Keratinocyte (primary cell): ENCODE data around the gene TYSND1. TPM values are rescaled to one million over a fixed set of nuclear protein-coding genes. Genes with fewer than 3 reads are reported as not detected.

Source experiments
- DNase-seq: peaks from one replicate; pipeline ENCODE4 v3.0.0-alpha.2; 2011; ENCODE audit warnings: low read depth, missing footprints, low spot score
- FAIRE-seq: peaks from 2 replicates; lab custom pipeline; 2011; peaks lifted over from hg19 to GRCh38; lab: Jason Lieb, UNC
- H2AFZ ChIP-seq: 2 replicates; pipeline ENCODE4 v1.6.0; 2012; ENCODE audit warnings: low read length, control low read depth, inconsistent platforms; ENCODE audit not compliant: control insufficient read depth
- H3K27ac ChIP-seq: 2 replicates; pipeline ENCODE4 v1.5.1; 2011; ENCODE audit warnings: low read length; ENCODE audit not compliant: control insufficient read depth, insufficient read depth
- H3K27me3 ChIP-seq: 3 replicates; pipeline ENCODE4 v1.6.0; 2011; ENCODE audit warnings: low read length; ENCODE audit not compliant: control insufficient read depth, insufficient read depth; ENCODE audit errors: extremely low read depth
- H3K36me3 ChIP-seq, 2 experiments: 2 replicates in 1 of 2; 3 replicates in 1 of 2; pipeline ENCODE4 v1.5.1; 2011; ENCODE audit warnings: low read length in 2 of 2, mild to moderate bottlenecking in 1 of 2; ENCODE audit not compliant: control insufficient read depth in 2 of 2, insufficient read depth in 2 of 2; ENCODE audit errors: extremely low read depth in 1 of 2
- H3K4me1 ChIP-seq: 3 replicates; pipeline ENCODE4 v1.5.1; 2011; ENCODE audit warnings: low read length; ENCODE audit not compliant: control insufficient read depth, insufficient read depth; ENCODE audit errors: extremely low read depth
- H3K4me2 ChIP-seq: 3 replicates; pipeline ENCODE4 v1.6.0; 2011; ENCODE audit warnings: low read depth, low read length; ENCODE audit not compliant: control insufficient read depth, insufficient read depth; ENCODE audit errors: extremely low read depth
- H3K4me3 ChIP-seq, 3 experiments: fragments of 200-600 bp in 1 of 3; sonication (generic) in 1 of 3; 2 replicates in 2 of 3; 3 replicates in 1 of 3; pipeline ENCODE4 v1.5.1; 2011 to 2016; ENCODE audit warnings: low read length in 3 of 3, mild to moderate bottlenecking in 3 of 3, control low read depth in 2 of 3, inconsistent platforms in 1 of 3, low read depth in 1 of 3, mixed read lengths in 1 of 3, mixed run types in 1 of 3, moderate library complexity in 1 of 3; ENCODE audit not compliant: control insufficient read depth in 2 of 3, insufficient read depth in 2 of 3; ENCODE audit errors: extremely low read depth in 1 of 3
- H3K79me2 ChIP-seq: 2 replicates; pipeline ENCODE4 v1.6.0; 2012; ENCODE audit warnings: low read length; ENCODE audit not compliant: control insufficient read depth, insufficient read depth
- H3K9ac ChIP-seq: 3 replicates; pipeline ENCODE4 v1.6.0; 2011; ENCODE audit warnings: low read length; ENCODE audit not compliant: control insufficient read depth, insufficient read depth; ENCODE audit errors: extremely low read depth
- H3K9me1 ChIP-seq: 3 replicates; pipeline ENCODE4 v1.6.0; 2011; ENCODE audit warnings: low read length; ENCODE audit not compliant: control insufficient read depth, insufficient read depth; ENCODE audit errors: extremely low read depth
- H3K9me3 ChIP-seq: 2 replicates; pipeline ENCODE4 v1.5.1; 2012; ENCODE audit warnings: low read depth, low read length; ENCODE audit not compliant: control insufficient read depth
- H4K20me1 ChIP-seq: 3 replicates; pipeline ENCODE4 v1.6.0; 2011; ENCODE audit warnings: low read length; ENCODE audit not compliant: control insufficient read depth, insufficient read depth; ENCODE audit errors: extremely low read depth
- EZH2 ChIP-seq: IDR thresholded peaks from one replicate; pipeline ENCODE4 v1.6.1; 2012; ENCODE audit warnings: inconsistent platforms, mild to moderate bottlenecking, low read length, moderate library complexity
- dilution Hi-C: fragments of 300-500 bp; cut with MboI; formaldehyde crosslinking; loops from one replicate; pipeline ENCODE4 v1.7.0; 2020; ENCODE audit warnings: low sequenced_read_pairs; ENCODE audit not compliant: extremely low pct_ligation_motif_present
- polyA plus RNA-seq, 5 experiments: library from polyadenylated mRNA; depleted of rRNA in 3 of 5; stranded (reverse) in 3 of 5; stranded (forward) in 1 of 5; unstranded in 1 of 5; fragments of >200 nt; gene quantifications; 1 replicate in 1 of 5; 2 replicates in 3 of 5; 3 replicates in 1 of 5; pipeline versions ENCODE4 v1.2.1 to v1.2.3, GENCODE V29; 2011 to 2012; ENCODE audit warnings: missing spikeins in 2 of 5, low read depth in 1 of 5, low replicate concordance in 1 of 5
- TF ChIP-seq, protein P1 (sequence below), 3 experiments: IDR thresholded peaks in 1 of 3; conservative IDR thresholded peaks in 1 of 3; optimal IDR thresholded peaks in 1 of 3; 2 replicates in 2 of 3; 3 replicates in 1 of 3; pipeline versions ENCODE3 to v1.5.1; 2011; ENCODE audit warnings: low read length in 3 of 3, mild to moderate bottlenecking in 3 of 3, moderate library complexity in 2 of 3, control low read depth in 1 of 3, inconsistent platforms in 1 of 3; ENCODE audit not compliant: insufficient read depth in 2 of 3; ENCODE audit errors: extremely low read depth in 1 of 3

Gene TYSND1
- polyA plus RNA-seq, 1 donor (not counting 4 experiments of a cell fraction or from before 2014, with no cell fraction given): 9.9 TPM

DNA sequence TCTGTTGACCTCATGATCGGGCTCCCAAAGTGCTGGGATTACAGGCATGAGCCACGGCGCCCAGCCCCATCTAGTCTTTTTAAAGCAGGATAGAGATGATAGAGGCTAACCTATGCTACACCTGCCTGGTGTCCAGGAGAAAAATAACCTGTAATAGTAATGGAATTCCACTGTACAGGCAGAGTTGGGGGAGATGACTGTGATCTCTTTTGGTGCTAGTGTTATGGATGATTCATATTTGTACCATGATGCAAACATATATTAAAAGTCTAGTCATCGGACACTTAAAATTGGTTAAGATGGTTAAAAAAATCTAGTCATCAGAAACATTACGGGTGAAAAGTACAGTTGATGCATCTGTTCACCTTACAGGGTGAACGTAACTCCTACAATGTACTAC is 29.9 kb upstream of the TYSND1 start:
- Histone ChIP-seq H3K9me3 (no peaks in the 10 kb centered on the region), H3K4me2 (no peak overlapping the region), H3K79me2 (no peaks in the 10 kb centered on the region), H3K27ac (no peak overlapping the region), H2AFZ (no peak overlapping the region), H3K36me3 (no peaks in the 10 kb centered on the region), H3K27me3 (no peaks in the 10 kb centered on the region), H3K9ac (no peak overlapping the region), H4K20me1 (no peaks in the 10 kb centered on the region), H3K4me1 (peaks cover 5% of the 10 kb centered on the region), H3K9me1 (no peaks in the 10 kb centered on the region), H3K4me3 (no peak overlapping the region)
- DNase-seq: no peak
- FAIRE-seq: no peak
- dilution Hi-C loops: no loop called here
- TF ChIP-seq EZH2: no peak
- TF ChIP-seq, protein P1, sequence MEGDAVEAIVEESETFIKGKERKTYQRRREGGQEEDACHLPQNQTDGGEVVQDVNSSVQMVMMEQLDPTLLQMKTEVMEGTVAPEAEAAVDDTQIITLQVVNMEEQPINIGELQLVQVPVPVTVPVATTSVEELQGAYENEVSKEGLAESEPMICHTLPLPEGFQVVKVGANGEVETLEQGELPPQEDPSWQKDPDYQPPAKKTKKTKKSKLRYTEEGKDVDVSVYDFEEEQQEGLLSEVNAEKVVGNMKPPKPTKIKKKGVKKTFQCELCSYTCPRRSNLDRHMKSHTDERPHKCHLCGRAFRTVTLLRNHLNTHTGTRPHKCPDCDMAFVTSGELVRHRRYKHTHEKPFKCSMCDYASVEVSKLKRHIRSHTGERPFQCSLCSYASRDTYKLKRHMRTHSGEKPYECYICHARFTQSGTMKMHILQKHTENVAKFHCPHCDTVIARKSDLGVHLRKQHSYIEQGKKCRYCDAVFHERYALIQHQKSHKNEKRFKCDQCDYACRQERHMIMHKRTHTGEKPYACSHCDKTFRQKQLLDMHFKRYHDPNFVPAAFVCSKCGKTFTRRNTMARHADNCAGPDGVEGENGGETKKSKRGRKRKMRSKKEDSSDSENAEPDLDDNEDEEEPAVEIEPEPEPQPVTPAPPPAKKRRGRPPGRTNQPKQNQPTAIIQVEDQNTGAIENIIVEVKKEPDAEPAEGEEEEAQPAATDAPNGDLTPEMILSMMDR (optimal IDR thresholded peaks at IDR 0.05 in 1 of 3, IDR thresholded peaks at IDR 0.05 in 1 of 3, conservative IDR thresholded peaks at IDR 0.05 in 1 of 3; ENCODE audit: extremely low read depth in 1 of 3, insufficient read depth in 2 of 3, low read length in 3 of 3): no peak

DNA sequence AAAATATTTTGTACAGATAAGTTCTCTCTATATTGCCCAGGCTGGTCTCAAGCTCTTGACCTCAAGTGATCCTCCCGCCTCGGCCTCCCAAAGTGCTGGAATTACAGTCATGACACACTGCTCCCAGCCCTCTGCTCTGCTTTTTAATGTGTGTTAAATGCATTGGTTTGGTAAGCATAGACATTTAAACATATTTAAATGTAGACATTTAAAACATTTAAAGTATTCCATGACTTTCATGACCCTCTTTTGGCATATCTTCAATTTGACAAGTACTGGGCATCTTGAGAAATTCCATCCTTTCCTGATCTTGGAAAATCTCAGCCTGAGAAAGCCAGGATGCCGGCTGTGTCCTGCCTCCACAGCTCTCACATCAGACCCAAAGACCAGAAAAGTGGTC is 29.0 kb upstream of the TYSND1 start:
- no peak for TF ChIP-seq EZH2
- TF ChIP-seq, protein P1 (optimal IDR thresholded peaks at IDR 0.05 in 1 of 3, IDR thresholded peaks at IDR 0.05 in 1 of 3, conservative IDR thresholded peaks at IDR 0.05 in 1 of 3; ENCODE audit: extremely low read depth in 1 of 3, insufficient read depth in 2 of 3, low read length in 3 of 3): no peak
- Histone ChIP-seq H3K79me2 (no peaks in the 10 kb centered on the region), H3K4me2 (no peak overlapping the region), H2AFZ (no peak overlapping the region), H3K36me3 (no peaks in the 10 kb centered on the region), H3K4me1 (peaks cover 5% of the 10 kb centered on the region), H3K27me3 (no peaks in the 10 kb centered on the region), H4K20me1 (no peaks in the 10 kb centered on the region), H3K4me3 (no peak overlapping the region), H3K27ac (no peak overlapping the region), H3K9me1 (no peaks in the 10 kb centered on the region), H3K9me3 (no peaks in the 10 kb centered on the region), H3K9ac (no peak overlapping the region)
- DNase-seq (no peak), FAIRE-seq (no peak)
- dilution Hi-C loops: no loop called here
